GM21825 (cell line): ENCODE measurements around the gene PRRT1B.
"Not testable (repeated sequence)": the region's sequence is repeated elsewhere in the genome, so short reads cannot be mapped to it uniquely, and the experiment has no call there.

ENCODE experiments used
- ATAC-seq: cut with Tn5 transposase; IDR thresholded peaks from one replicate; pipeline ENCODE4 v1.9.1; 2021; ENCODE audit warnings: mild to moderate bottlenecking, moderate library complexity; ENCODE audit not compliant: unreplicated experiment

PRRT1B gene

GRCh38 chr9:131549186-131549585 is 3.9 kb downstream of the PRRT1B start:
- not testable (repeated sequence) for ATAC-seq

GRCh38 chr9:131550465-131550864 is 5.1 kb downstream of the PRRT1B start:
- ATAC-seq: not testable (repeated sequence)

DNA sequence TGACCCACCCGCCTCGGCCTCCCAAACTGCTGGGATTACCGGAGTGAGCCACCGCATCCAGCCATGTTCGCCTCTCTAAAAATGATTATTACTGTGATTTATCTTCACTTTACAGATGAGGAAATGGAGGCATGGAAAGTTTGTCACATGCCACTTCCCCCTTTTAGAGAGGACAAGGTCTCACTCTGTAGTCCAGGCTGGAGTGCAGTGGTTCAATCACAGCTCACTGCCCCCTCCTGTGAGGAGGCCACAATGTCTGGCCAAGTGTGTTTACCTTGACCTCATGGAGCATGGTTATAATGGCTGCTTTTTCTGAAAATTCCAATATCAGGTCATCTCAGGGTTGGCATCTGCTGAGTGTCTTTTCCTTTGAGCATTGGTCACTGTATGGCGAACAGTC is 6.7 kb downstream of the PRRT1B start:
- no peak for ATAC-seq

- no peak for ATAC-seq
These were observed 8.9 kb downstream of the PRRT1B start for GRCh38 chr9:131554087-131554842.

- no peak for ATAC-seq
These were observed 9.6 kb downstream of the PRRT1B start for GRCh38 chr9:131554843-131555351.

DNA sequence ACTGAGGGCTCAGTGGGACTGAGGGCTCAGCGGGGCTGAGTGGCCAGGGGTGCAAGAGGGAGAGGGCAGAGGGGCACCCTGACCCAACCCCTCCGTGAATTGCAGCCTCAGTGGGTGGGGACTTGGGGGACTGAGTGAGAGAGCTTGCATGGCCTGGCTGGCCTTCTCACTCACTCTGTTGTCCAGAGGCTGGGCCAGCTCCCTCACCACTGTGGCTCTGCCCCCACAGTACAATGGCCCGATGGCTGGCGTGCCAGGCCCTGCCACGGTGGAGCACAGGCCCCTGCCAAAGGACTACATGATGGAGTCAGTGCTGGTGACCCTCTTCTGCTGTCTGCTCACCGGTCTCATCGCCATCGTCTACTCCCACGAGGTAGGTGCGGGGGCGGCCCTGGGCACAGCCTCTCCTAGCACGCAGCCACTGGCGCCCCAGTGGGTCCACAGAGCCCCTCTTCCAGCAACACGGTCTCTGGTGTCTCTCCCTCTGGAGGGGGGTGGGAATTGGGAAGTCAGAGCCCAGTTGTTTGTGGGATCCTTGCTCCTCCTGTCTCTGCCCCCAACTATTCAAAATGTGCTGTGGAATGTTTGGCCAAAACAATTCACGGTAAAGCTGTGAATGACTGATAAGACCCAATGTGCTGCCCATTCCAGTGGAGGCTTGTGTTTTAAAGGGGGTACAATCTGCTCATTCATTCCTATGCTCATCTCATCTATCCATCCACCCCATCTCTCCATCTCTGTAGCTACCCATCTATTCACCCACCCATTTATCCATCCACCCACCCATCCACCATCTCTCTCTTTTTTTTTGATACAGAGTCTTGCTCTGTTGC is 10.7 kb downstream of the PRRT1B start:
- ATAC-seq: no peak

DNA sequence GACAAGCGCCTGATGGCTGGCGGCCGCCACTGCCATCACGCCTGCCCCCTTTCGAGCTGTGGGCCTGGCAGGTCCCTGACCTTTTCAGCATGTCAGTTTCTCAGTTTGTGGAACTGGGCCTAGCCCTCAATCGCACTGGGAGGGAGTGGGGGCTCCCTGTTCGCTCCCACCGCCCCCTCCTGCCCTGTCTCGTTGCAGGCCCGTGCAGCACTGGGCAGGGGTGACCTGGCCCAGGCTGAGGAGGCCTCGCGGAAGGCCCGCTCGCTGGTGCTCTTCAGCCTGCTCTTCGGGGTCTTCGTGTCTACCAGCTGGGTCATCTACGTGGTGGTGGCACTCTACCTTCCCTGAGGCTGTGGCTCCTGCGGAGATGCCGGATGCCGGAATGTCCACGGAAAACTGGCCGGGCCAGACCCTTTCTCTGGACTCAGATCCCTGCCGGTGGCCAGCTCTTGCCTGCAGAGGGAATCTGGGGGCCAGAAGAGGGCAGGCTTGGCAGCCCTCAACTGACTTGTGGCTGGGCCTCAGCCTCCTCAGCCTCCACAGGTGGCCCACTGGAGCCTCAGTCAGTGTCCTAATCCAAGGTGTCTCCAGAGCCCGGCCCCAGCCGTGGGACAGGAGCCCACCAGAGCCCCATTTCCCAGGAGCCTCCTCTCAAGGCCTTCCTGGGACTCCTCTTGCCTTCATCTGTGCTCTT is 12.7 kb downstream of the PRRT1B start:
- ATAC-seq: no peak

- ATAC-seq: no peak
These were observed 14.2 kb downstream of the PRRT1B start for GRCh38 chr9:131559421-131560000.

- no peak for ATAC-seq
These were observed 17.0 kb downstream of the PRRT1B start for GRCh38 chr9:131562032-131562959.

DNA sequence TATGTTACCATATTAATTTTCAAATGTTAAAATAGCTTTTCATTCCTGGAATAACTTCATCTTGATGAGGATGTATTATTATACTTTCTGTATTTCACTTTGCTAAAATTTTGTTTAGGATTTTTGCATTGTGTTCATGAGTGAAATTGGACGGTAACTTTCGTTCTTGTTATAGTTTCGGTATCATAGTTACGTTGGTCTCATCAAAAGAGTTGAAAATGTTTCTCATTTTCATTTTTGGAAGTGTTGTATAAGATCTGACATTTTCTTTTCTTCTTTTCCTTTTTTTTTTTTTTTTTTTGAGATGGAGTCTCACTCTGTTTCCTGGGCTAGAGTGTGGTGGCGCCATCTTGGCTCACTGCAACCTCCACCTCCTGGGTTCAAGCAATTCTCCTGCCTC is 20.0 kb downstream of the PRRT1B start:
- no peak for ATAC-seq

- no peak for ATAC-seq
These were observed 20.8 kb downstream of the PRRT1B start for GRCh38 chr9:131566158-131566557.

- ATAC-seq: no peak
These were observed 22.6 kb downstream of the PRRT1B start for GRCh38 chr9:131567910-131568309.

- no peak for ATAC-seq
These were observed 29.7 kb downstream of the PRRT1B start for GRCh38 chr9:131574730-131575640.

DNA sequence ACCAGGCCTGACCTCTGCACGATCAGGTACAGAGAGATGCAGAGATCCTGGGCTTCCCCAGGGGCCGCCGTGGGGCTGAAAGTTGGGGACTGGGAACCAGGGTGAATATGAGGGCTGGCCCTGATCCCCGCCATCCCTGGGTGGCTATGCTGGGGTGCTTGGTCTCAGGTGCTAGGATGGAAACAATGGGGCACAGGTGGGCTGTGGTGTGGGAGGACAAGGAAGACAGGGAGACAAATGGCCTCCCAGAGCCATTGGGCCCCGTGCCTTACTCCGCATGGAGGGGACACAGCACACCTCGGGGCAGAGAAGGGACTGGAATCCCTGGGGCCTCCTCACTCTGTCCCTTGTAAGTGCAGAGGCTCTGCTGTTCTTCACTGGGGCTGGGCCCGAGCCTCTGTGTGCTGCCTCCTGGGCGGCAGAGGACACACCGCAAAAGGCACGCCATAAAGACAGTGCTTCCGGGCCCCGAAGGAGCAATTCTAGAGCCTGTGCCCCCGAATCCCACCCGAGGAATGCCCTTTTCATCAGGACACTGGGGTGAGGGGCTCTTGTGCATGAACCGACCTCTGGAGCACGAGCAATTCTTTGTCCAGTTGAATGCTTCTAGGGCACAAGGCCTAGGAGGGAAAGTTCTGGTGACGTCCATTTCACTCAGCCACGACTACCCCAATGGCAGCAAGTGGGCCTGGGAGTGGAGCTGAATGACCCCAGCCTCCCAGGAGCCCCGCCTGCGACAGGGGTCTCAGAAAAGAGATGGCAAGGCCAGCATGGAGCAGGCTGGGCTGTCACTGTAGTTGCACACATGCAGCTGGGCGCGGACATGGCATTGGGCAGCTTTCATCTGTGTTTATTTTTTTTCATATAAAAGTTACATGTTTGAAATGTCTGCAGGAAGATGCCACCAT is 30.9 kb downstream of the PRRT1B start:
- ATAC-seq: no peak

- no peak for ATAC-seq
These were observed 32.0 kb downstream of the PRRT1B start for GRCh38 chr9:131577005-131578000.

DNA sequence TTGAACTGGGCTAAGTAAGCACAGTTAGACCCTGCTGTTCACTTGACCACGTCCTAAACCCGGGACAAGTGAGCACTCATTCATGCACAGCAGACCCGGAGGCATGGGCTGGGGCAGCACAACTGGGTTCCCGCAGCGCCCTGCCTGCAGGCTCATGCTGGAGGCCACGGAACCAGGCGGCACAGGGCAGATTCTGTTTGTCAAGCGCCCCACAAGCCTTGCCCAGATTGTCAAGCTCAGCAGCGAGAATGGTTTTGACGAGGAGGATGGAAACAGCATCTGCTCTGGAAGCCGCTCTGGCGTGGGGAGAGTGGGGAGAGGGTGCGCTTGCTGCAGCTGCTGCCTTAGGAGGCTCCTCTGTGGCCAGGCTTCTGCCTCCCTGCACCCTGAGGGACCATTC is 32.7 kb downstream of the PRRT1B start:
- ATAC-seq: no peak
